ENCODE results near the gene AHCYL2.
"Not testable (repeated sequence)": the region's sequence is repeated elsewhere in the genome, so short reads cannot be mapped to it uniquely, and the experiment has no call there.

AHCYL2 gene

GRCh38 chr7:129450295-129450694 lies 225.5 kb downstream of the AHCYL2 start:
- no peak for DNase-seq (ENCODE audit: low read depth in 2 of 2, low spot score in 1 of 2)

DNA sequence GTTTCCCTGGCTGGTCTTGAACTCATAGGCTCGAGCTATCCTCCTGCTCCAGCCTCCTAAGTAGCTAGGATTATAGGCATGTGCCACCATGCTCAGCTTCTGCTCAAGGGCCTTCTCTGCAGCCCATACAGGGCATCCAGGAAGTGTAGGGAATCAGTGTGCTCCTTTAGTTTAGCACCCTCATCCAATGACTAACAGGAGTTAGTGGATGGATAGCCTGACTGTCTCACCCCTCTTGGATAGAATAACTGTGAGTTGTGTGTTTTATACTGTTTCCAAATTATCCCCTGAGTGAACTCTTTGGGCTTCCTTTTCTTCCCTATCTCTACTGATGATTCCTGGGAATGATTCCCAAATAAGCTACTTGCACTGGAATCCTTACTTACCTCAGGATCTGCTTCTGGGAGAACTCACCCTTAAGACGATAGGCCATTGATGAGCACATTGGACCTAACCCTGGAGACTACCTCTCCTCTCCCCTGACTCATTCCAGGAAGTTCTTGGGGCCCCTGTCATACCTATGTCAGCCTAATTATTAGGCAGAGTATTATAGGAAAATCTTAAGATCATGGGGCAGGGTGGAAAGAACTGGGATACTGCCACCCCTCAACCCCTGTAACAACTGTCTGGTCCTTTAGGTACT lies 227.9 kb downstream of the AHCYL2 start:
- DNase-seq (ENCODE audit: low read depth in 2 of 2, low spot score in 1 of 2) = no peak

DNA sequence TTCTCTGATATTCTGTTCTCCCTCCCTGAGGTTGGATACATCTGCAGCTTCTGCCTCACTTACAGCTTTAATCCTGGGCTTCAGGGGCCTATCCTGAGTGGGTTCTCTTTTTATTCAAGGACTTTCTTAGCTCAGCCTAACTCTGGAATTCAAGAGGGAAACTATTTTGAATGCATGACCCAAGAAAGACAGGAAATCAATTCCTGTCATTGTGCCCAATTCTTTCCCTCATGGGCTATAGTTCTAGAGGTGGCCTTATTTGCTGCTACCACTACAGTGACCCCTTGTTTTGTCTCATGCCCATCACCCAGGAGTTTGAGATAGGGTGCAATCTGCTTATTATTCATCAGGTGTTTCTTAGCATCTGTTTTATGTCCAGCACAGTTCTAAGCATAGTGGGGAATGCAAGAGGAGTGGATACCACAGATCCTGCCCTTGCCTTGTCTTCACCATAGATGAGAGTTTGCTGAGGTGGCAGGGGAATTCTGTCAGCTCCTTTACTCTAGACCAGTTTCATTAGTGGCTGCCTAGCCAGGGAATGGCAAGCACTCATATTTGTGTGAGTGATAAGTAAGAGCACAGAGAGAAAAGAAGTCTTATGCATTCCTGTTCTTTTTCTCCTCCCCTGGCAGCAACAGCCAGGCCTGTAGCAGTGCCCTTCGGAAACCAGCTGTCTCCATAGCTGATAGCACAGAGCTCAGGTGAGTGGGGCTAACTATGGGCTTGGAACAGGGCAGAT lies 228.8 kb downstream of the AHCYL2 start:
- DNase-seq (ENCODE audit: low read depth in 2 of 2, low spot score in 1 of 2) = no peak

- DNase-seq (ENCODE audit: low read depth in 2 of 2, low spot score in 1 of 2) = no peak
These were observed 229.4 kb downstream of the AHCYL2 start for GRCh38 chr7:129454249-129454551.

DNA sequence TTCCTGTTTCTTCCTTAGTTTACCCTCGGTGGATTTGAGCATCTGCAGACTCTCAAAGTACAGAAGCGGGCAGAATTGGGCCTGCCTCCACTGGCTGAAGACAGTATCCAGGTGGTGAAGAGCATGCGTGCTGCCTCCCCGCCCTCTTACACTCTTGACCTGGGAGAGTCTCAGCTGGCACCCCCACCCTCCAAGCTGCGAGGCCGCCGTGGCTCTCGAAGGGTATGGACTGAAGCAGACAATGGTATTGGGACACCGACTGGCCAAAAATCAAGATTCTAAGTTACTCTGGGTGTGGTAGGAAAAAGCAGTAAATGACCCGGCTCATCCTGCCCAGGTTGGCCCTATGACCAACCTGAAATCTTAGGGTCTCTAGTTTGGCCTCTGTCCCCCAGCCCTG lies 231.6 kb downstream of the AHCYL2 start:
- DNase-seq (ENCODE audit: low read depth in 2 of 2, low spot score in 1 of 2) = no peak

- DNase-seq (ENCODE audit: low read depth in 2 of 2, low spot score in 1 of 2) = no peak
These were observed 232.3 kb downstream of the AHCYL2 start for GRCh38 chr7:129457101-129457500.

DNA sequence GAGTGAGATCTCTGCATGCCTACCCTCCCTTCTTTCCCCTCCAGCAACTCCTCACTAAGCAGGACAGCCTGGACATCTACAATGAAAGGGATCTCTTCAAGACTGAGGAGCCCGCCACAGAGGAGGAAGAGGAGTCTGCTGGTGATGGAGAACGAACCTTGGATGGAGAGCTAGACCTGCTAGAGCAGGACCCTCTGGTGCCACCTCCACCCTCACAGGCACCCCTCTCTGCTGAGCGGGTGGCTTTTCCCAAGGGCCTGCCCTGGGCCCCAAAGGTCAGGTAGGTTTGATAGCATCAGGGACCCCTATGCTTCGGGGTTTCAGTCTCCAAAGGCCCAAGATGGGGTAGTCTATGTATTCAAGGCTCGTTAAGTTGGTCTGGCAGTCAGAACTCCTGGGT lies 233.3 kb downstream of the AHCYL2 start:
- DNase-seq (ENCODE audit: low read depth in 2 of 2, low spot score in 1 of 2) = no peak

DNA sequence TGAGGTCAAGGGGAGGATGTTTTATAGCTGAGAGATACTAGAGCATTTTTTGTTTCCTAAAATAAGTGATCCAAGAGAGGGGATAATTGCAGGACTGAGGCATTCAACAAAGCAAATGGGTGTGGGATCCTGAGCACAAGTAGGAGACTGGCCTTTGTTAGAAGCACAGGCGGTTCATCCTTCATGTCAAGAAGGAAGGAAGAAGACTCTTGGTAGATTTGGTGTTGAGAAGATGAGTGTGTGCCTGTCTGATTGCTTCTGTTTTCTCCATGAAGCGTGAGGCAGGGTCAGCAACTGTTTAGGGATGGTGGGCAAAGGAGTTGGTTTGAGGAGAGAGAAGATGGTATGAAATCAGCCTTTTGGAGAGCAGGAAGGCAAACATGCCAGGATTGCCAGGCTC lies 237.0 kb downstream of the AHCYL2 start:
- DNase-seq (ENCODE audit: low read depth in 2 of 2, low spot score in 1 of 2) = no peak

GRCh38 chr7:129462420-129462819 lies 237.6 kb downstream of the AHCYL2 start:
- DNase-seq (ENCODE audit: low read depth in 2 of 2, low spot score in 1 of 2) = no peak

DNA sequence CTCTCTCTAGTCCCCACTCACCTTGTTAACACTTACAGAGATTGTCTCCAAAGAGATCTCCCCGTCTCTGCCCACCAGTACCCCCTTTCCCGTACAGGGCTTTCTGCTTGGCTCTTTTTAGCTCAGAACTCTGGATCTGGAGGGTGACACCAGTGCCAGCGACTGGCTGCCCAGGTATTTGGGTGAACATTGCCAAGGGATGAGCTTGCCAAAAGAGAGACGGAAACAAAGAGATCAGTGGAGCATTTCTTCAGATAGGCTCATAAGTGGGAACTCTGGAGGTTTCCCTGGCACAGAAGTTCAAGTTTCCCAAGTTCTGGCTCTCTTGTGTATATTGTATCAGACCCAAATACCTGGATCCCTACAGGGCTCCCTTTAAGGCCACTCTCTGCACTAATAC lies 239.4 kb downstream of the AHCYL2 start:
- DNase-seq (ENCODE audit: low read depth in 2 of 2, low spot score in 1 of 2) = no peak

GRCh38 chr7:129465080-129465479 lies 240.2 kb downstream of the AHCYL2 start:
- DNase-seq (ENCODE audit: low read depth in 2 of 2, low spot score in 1 of 2) = no peak

- DNase-seq (ENCODE audit: low read depth in 2 of 2, low spot score in 1 of 2) = no peak
These were observed 242.0 kb downstream of the AHCYL2 start for GRCh38 chr7:129466796-129467195.

- DNase-seq (ENCODE audit: low read depth in 2 of 2, low spot score in 1 of 2) = no peak
These were observed 243.3 kb downstream of the AHCYL2 start for GRCh38 chr7:129468087-129468486.

DNA sequence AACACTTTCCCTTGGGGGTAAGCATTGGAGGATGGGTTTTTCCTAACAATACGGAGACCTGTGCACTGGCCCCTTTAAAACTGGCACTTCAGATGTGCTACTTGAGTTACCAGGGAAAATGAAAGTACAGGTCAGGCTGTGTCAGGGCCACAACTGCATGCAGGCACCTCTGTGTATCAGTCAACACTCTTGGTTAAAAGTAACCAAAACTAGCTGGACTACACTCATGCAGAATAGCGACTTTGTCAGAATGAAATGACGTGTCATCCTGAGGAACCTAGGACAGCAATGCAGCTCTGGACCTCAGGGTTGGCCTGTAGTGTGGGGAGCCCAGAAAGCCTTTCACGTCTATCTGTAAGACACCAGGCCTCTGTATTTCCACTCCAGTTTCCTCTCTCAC lies 243.7 kb downstream of the AHCYL2 start:
- no peak for DNase-seq (ENCODE audit: low read depth in 2 of 2, low spot score in 1 of 2)

- DNase-seq (ENCODE audit: low read depth in 2 of 2, low spot score in 1 of 2) = no peak
These were observed 245.1 kb downstream of the AHCYL2 start for GRCh38 chr7:129469930-129470329.

DNA sequence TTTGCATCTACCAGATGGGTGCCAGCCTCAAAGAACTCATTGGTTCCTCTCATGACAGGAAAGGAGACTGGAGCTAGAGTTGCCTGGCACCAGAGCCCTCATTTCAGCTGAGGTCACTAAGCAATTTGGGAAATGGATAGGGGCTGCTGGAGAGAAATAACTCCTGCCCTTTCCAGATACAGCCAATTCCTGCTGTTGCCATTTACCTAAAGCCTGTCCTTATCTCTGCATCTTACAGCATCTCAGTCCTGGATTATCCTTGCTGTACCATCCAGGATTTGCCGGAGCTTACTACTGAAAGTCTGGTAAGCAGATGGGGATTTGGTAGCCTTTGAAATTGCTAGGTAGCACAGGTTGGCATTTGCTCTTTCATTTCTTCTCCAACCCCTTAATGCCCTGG lies 245.6 kb downstream of the AHCYL2 start:
- DNase-seq (ENCODE audit: low read depth in 2 of 2, low spot score in 1 of 2) = no peak

DNA sequence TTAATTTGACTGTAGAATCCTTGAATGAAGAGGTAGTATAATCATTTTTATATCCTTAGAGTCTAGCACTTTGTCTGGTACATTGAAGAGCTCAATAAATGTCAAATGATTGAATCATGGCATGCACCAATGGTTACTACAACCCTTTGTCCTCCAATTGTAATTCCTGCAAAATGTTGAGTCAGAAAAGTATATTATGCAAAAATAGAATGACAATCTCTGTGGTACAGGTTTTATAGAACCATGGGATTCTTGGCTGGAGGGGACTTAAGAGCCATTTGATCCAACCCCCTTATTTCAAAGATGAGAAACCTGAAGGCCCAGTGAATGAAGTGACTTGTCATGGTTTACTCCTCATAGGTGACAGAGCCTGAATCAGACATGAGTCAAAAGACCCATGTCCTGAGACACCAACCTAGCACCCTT lies 246.6 kb downstream of the AHCYL2 start:
- no peak for DNase-seq (ENCODE audit: low read depth in 2 of 2, low spot score in 1 of 2)

GRCh38 chr7:129475931-129476330 lies 251.1 kb downstream of the AHCYL2 start:
- DNase-seq (ENCODE audit: low read depth in 2 of 2, low spot score in 1 of 2) = not testable (repeated sequence)

DNA sequence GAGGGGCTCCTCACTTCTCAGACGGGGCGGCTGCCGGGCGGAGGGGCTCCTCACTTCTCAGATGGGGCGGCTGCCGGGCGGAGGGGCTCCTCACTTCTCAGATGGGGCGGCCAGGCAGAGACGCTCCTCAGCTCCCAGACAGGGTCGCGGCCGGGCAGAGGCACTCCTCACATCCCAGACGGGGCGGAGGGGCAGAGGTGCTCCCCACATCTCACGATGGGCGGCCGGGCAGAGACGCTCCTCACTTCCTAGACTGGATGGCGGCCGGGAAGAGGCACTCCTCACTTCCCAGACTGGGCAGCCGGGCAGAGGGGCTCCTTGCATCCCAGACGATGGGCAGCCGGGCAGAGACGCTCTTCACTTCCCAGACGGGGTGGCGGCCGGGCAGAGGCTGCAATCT lies 251.6 kb downstream of the AHCYL2 start:
- DNase-seq (ENCODE audit: low read depth in 2 of 2, low spot score in 1 of 2) = not testable (repeated sequence)

All from stimulated activated CD8-positive, alpha-beta memory T cell treated with anti-CD3 and anti-CD28 coated beads, Interleukin-4, amount 100 ng/mL, for 4 hours (primary cell).